GM18499 (cell line): ENCODE data around the gene TNFAIP8L1.
"Not testable (repeated sequence)": the region's sequence is repeated elsewhere in the genome, so short reads cannot be mapped to it uniquely, and the experiment has no call there.

Source experiments
- ATAC-seq: cut with Tn5 transposase; IDR thresholded peaks from one replicate; pipeline ENCODE4 v1.9.1; 2021; ENCODE audit warnings: moderate number of reproducible peaks; ENCODE audit not compliant: insufficient read depth, unreplicated experiment

Gene TNFAIP8L1

DNA sequence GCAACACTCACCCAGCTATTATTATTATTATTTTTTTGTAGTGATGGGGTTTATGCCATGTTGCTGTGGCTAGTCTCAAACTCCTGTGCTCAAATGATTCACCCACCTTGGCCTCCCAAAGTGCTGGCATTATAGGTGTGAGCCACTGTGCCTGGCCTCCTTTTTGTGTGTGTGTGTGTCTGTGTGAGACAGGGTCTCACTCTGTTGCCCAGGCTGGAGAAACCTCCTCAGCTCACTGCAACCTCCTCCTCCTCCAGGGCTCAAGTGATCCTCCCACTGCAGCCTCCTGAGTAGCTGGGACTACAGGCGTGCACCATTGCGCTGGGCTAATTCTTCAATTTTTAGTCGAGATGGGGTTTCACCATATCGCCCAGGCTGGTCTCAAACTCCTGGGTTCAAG lies 34.4 kb downstream of the TNFAIP8L1 start:
- no peak for ATAC-seq

DNA sequence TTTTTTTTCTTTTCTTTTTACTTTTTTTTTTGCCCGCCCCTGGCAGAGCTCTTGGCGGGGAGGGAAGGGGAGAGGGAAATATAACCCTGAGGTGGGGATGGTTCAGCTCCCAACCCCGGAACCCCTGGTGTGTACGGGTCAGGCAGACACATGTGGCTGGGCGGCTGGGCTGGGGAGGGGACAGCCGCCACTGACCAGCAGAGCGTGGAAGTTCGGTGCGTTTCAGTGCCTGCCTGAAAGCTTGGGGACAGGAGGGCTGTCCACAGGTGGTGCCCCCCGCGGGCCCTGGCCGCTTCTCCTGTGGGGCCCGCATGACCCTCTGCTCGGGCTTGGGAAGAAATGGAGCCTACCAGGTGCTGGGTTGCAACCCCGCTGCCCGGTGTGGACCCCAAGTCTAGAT lies 36.0 kb downstream of the TNFAIP8L1 start:
- ATAC-seq, result no peak

DNA sequence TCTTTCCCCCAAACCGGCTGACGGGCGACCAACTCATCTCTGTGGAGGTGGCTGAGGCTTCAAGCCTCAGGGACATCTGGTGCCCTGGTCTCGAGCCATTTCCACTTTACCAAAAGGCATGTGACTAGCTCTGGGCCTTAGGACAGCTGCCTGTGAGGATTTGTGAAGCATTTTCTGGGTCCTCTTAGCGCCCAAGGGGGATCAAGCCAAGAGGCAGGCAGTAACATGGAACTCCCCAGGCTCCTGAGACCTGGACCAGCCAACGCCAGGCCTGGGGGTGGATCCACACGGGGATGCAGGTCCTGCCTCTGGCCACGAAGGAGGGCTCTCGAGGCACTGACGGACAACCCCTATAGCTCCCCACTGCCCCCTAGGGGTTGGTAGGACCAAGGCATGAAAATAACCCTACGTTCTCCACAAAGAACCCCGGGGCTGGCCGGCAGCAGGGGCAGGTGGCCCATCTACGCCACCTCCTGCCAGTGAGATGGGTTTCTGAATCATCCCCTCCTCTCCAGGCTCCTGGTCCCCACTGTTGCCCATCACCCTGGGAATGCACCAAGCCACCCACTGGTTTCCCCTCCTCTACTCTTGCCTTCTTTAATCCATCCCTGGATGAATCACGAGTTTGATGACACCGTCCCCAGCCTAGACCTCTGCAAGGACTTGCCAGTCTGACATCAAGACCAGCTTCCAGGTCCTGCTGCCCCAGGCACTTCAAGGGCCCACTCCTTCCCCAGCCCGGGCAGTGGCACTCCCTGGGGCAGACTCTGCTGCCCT lies 37.8 kb downstream of the TNFAIP8L1 start:
- ATAC-seq, result no peak

DNA sequence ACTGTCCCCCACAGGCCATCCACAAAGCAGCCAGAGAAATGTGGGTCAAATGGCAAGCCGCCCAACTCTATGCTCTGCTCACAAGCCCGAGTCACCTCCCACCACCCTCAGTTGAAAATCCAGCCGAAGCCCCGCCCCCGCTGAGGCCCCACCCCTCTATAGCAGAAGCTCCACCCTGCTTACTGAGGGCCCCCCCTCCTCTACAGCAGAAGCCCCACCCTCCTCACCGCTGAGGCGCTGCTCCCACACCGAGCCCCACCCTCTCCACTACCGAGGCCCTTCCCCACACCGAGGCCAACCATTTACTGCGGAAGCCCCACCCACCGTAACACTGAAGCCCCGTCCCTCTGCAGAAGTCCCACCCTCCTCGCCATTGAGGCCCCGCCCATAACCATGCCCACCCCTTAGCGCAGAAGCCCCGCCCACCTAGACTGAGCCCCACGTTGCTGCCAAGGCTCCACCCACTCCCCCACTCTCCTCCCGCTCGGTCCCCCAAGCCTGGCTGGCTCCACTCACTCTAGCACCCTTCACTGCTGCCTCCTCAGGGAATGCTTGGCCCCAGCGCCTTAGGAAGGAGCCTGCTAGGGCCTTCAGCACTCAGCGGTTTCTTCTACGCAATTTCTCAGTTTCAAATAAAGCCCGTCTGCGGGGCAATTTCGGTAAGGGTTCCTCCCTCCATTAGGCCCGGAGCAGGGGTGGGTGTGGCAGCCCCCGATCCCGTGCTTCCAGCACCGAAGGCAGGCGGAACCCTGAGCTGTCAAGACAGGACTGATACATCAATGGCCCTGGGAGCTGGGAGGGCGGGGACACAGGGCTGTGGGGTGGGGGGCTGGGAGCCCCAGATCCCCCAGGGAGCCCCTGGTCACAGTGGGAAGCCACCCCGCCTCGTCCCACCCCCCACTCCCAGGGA lies 39.8 kb downstream of the TNFAIP8L1 start:
- ATAC-seq, result no peak

DNA sequence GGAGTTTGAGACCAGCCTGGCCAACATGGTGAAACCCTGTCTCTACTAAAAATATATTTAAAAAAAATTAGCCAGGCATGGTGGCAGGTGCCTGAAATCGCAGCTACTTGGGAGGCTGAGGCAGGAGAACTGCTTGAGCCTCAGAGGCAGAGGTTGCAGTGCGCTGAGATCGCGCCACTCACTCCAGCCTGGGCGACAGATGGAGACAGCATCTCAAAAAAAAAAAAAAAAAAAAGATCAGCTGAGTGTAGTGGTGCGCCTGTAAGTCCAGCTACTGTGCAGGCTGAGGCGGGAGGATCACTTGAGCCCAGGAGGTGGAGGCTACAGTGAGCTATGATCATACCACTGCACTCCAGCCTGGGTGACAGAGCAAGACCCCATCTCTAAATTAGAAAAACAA lies 40.7 kb downstream of the TNFAIP8L1 start:
- not testable (repeated sequence) for ATAC-seq

DNA sequence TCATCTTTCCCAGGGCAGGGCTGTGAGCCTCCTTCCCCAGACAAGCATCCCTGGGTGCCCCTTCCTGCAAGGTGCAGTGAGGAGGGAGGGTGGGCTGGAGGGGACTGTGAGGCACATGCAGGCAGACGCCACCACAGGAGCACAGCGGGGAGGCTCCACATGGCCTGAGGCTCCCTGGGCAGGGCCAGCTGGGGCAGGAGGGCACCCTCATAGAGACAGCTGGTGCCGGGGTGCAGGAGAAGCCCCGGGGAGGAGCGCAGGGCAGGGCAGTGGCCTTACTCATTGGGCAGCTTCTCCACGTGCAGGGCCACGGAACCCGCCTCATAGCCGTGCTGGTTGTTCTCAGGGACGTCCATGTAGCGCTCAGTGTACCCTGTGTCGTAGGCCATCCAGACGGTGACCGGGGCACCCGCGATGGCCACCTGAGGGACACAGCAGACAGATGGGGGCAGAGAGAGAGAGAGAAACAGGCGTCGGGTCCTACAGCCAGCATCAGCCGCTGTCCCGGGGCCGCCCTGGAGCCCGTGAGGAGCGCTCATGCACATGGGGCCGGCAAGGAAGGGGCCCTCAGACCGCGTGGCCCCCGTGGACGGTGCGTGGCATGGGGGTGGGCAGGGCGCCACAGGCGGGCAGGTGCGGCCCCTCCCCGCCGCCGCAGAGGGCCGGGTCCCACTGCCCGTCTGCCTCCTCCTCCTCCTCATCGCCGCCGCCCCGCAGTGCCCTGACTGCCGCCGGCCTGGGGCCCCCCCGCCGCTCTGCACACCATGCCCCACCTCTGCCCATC lies 43.3 kb downstream of the TNFAIP8L1 start:
- no peak for ATAC-seq

DNA sequence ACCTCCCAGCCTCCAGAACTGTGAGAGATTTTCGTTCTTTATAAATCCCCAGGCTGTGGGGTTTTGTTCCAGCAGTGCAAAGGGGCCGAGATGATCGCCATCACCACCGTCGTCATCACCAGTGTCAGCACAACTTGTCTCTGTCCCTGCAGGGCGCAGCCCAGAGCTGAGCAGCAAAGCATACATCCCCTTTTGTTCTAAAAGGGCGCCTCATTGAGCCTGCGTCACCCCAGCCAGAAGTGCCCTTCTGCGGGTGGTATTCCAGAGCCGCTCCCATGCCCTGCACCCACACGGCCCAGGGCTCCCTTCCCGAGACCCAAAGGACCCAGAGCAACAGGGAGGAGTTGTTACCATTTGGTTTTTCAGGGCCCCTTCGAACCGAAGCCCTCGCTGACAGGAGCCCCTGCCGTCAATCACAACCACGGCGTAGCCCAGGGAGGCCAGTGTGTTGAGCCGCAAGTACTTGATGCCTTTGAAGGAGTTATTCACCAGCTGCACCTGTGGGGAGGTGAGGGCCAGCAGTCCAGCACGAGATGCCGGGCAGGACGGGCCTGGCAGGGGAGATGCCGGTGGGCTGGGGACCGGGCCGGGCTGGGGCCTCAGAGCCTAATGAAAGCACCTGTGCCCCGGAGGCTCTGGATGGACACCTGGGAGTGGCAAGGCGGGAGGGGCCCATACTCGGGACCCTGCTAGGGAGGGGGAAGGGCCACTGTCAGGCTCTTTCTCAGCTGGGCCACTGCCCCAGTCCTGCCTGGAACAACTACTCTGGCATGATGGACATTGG lies 45.2 kb downstream of the TNFAIP8L1 start:
- ATAC-seq, result no peak

DNA sequence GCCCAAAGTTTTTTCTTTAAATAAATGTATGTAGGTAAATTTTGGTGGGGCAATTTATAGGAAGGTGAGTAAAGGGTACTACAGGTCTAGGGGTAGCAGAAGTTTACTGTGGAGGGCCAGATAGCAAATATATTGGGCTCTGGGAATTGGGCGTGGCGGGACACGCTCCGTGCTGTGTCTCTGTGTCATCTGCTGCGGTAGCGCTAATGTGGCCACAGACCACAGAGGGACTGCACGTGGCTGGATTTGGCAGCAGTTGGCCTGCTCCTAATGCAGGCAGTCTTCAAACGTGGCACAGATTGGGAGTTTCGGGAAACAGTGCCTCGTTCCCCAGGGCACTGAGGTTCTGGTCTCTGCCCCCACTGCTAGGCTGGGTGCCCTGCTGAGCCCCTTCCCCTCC lies 47.4 kb downstream of the TNFAIP8L1 start:
- no peak for ATAC-seq

DNA sequence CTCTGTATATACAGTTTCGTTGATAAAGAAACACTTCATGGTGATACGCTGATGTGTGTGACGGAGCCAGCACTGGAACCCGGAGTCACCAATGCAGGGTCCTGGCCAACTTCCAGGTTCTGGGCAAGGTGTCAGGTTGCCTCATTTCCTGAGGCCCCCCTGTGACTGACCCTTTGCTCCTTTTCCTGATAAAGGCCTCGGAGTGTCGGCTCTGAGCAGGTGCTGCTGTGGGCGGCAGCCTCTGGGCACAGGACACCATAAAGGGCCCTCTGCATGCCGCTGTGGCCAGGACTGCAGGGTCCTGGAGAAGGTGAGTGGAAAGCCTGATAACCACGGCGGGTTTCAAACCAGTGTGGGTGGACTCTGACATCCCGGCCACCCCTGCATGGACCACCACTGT lies 48.1 kb downstream of the TNFAIP8L1 start:
- no peak for ATAC-seq

DNA sequence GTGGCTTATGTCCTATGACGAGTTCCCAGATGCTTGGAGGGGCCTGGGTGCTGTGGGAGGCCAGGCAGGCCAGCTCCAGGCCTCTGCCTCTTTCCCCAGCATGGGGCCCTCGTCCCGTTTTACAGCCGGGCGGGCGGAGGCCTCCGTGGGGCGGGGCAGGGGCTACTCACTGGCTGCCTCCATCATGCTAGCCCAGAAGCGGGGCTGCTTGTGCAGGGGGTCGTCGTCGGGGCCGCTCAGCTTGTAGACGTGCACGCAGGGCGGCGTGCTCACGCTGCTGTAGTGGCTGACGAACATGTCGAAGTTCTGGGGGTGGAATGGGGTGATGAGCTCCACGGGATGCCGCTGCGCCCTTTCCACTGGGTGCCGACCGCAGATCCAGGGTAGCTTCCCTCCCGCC lies 49.3 kb downstream of the TNFAIP8L1 start:
- no peak for ATAC-seq

DNA sequence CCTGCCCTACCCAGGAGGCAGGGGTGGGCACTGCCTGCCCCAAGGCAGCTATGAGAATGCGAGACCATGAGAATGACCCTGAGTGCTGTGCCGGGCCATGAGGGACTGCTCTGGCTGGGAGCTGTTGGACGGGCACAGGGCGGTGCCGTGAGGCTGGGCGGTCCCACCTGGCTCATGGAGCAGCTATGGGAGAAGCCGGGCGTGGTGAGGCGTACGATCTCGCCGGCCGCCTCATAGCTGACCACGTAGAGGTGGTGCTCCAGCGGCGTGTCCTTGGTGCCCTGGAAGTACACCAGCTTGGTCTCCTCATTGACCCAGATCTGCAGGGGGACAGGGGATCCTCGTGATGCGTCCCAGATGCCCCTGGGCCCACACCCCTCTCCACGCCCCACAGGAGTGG lies 50.1 kb downstream of the TNFAIP8L1 start:
- no peak for ATAC-seq

DNA sequence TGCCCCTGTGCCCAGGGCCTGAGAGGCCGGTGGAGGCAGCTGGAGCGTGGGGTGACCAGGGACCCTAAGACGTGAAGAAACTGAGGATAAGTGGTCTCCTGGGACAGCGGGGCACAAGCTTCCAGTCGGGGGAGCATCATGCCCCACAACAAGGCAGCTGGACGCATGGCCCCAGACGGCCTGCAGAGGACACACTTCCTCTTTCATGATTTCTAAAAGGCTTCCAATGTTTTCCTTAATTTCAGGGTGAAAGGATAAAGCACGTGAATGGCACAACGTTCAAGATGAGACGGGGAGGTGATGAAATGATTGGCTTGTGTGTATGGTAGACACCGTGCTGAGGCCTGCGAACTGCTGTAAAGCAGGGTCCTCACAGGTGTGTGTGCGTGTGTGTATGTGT lies 51.0 kb downstream of the TNFAIP8L1 start:
- no peak for ATAC-seq

DNA sequence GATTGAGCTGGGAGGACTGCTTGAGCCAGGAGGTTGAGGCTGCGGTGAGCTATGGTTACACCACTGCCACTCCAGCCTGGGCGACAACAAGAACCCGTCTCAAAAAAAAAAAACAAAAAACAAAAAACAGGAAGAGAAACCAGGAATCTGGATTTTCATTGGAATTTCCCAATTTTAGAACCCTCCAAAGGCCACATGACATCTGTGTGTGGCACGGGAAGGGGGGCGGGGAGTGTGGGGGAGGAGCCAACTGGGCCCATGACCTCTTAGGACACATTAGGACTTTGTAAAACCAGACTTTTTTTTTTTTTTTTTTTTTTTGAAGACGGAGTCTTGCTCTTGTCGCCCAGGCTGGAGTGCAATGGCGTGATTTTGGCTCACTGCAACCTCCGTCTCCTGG lies 52.1 kb downstream of the TNFAIP8L1 start:
- no peak for ATAC-seq

DNA sequence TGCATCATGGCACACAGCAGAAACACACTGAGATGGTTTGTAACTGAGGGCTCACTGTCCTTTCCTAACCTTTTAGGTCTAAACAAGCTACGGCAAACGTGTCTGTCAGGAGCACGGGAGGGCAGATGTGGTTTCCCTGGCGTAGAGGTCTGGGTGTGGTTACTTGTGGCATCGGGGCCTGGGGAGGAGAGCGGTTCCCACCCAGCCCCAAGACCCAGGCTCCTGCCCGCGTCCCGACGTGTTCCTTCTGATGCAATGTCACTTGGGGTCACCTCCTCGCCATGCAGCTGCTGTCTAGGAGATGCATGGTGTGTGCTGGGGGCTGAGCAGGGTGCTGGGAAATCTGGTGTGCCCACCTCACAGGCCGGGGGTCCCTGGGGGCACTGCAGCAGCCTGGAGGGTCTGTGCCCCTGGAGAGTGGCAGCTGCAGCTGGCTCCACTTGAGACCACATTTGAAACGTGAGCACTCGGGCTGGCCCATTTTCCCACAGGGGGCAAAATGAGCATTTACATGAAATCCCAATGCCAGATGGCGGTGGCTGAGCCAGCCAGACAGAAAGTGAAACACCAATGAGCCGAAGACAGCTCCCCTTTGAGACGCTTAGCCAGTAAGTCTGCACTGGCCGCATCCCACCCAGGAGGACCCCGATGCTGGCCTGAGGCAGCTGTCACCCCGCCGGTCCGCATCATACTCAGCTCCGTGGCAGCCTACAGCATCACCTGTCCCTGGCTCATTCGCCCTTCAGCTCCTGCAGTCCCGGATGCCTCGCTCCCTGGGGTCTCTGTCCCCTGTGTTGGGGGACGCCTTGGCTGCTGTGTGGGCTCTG lies 53.1 kb downstream of the TNFAIP8L1 start:
- no peak for ATAC-seq

DNA sequence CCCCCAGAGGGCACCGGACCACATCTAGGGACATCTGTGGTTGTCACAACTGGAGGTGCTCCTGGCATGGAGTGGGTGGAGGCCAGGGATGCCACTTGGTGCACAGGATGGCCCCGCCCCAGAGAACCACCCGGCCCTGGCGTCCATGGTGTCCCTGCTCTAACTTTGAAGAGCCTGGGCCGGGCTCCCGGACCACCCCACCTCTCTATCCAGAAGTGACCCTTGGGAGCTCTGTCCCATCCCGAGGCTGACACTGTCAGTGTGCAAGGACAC lies 53.7 kb downstream of the TNFAIP8L1 start:
- ATAC-seq, result no peak

DNA sequence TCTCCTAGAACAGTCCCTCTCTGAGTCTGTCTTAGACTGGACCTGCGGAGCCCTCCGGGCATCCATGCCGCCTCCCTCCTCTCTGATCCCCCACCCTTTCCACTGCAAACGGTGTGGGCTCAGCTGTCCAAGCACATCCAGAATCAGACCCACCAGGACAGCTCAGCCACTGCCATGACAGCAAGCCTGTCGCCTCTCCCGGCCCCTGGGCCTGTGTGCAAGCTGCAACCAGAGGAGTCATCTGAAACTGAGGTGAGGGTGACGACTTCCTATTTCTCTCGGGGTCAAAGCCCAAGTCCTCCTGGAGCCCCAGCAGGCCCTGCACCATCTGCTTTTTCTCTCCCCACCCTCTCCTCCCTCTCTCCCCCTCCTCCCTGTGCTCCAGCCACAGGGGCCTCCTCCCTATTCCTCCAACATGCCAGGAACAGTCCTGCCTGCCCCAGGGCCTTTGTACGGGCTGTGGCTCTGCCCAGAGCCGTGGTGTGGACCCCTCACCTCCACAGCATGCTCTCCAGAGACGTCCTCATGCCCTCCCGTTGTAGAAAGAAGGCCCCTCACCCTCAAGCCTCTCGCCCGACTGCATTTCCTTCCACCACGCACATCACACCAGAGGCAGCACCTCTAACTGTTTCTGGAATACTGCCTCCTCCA lies 54.3 kb downstream of the TNFAIP8L1 start:
- no peak for ATAC-seq

DNA sequence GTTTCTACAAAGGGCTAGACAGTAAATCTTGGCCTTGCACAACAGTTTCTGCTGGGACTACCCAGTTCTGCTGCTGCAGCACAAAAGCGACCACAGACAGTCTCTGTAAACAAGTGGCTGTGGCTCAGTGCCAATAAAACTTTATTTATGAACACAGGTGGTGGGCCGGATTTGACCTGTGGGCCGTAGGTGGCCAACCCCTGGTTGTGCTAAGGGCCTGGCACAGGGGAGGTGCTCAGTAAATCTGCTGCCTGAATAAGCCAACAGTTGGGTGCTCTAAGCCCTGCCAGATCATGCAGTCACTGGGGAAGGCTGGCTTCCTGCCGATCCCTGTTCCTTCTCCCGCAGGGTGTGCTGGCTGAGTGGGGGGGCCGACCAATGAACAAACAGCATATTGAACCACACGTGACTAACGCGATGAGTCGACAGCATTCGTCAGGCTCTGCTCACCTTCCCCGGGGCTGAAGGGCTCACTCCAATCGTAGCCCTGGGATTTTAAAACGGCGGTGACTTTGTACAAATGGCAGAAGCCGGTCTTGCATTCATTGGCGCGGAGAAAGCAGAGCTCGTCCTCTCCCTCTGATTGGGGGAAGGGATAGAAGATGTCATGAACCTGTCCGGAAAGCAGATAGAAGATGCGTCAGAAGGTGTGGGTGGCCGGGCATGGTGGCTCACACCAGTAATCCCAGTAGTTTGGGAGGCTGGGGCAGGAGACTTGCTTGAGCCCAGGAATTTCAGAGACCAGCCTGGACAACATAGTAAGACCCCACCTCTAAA lies 55.1 kb downstream of the TNFAIP8L1 start:
- no peak for ATAC-seq

DNA sequence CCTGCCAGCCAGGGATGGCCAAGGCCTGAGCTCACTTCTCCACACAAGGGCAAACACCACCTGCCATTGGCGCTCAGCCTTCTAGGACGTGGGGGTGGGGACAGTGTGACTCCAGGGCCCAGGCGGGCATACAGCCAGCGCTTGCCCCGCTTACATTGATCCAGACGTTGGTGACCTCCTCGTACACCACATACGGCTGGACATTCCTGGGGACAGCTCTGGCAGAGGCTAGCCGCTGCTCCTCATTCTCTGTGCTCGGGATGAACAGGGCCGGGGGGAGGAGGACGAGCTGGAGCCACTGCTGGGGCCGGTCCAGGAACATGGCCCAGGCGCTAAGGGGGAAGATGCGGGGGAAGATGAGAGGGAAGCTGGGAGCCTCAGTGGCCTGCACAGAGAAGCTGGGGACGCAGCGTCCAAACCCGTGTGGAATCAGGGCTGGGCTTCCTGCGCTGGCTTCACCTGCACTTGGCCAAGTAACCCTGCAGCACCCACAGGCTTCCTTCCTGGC lies 56.0 kb downstream of the TNFAIP8L1 start:
- no peak for ATAC-seq
